NCI-H446 treated with DMSO at 0.1 percent for 48 hours (cell line): Measurements from ENCODE around the gene LAMA3.

Source experiments
- DNase-seq: peaks from one replicate; lab custom pipeline; 2025; lab: John Stamatoyannopoulos, UW

The LAMA3 gene

DNA sequence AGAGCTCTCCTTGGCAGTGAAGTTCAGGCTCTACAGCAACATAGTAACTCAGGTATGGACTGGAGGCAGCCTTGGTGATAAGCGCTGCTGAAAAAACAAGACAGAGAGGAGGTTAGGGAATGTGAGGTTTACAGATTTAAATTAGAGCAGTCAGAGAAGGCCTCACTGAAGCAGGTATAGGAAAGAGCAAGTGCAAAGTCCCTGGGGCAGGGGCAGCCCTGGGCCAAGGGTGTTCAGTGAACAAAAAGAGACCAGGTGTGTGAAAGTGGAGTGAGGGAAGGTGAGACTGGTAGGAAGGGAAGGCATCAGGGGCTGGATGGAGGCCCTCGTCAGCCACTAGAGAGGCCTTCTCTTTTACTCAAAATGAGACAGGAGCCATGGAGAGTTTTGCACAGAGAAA, 89.6 kb downstream of the LAMA3 start:
- no peak for DNase-seq

DNA sequence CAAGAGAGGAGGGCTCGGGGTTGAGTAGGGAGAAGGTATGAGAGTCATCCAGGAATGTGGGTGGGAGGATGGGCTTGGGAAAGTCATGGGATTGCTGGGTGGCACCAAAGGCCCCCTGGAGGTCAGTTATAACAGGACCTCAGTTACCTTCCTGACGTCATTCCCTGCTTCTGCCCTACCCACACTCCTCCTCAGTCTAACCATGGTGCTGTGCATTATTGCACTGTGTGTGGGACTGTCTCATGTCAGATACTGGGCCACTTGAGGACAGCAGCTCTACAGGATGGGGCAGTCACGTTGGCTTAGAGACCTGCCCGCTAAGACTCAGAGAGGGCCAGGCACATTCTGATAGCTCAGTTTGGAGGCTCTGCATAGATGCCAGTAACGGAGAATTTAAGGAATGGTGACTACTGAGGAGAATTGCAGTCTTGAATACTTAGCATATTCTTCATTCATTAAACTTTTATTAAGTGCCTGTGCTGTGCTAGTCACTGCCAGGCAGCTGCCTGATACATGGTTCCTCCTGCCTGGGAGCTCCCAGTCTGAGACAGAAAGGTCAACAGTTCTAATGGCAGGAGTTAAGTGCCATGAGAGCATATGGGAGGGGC, 90.5 kb downstream of the LAMA3 start:
- DNase-seq, result no peak

DNA sequence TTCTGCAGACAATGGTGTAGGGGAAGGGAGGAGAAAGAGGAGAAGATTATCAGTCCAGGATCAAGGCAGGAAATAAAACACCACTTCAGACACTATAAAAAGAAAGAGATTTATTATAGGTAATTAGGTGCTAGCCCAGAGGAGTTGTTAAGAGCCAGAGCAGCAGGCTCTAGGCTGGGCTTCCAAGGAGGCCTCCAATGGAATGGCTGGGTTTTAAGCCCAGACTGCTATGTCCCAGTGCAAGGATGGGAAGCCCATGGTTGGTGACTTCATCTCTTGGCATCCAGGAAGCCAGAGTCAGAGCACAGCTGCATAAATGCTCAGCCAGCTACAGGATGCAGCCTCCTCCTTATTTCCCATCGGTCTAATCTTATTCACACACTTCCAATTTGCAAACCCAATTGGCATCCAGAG, 95.6 kb downstream of the LAMA3 start:
- DNase-seq, result no peak

DNA sequence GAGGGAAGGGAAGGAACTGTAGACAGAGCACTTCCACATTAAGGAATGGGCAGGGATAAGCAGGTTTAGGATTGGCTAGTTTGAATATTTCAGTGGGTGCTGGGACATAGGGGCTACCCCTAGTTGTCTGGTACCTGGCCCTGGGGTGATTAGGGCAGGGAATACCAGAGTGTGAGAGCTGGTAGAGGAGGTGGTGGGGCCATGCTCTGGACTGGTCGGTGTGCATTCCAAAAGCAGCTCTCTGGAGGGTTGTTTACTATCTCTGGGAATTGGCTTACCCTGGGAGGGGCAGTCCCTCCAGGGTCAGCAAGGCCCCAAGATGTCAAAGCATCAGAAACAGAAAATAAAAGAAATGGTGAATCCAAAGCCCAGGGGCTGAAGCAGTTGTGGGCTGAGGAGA, 103.8 kb downstream of the LAMA3 start:
- no peak for DNase-seq

DNA sequence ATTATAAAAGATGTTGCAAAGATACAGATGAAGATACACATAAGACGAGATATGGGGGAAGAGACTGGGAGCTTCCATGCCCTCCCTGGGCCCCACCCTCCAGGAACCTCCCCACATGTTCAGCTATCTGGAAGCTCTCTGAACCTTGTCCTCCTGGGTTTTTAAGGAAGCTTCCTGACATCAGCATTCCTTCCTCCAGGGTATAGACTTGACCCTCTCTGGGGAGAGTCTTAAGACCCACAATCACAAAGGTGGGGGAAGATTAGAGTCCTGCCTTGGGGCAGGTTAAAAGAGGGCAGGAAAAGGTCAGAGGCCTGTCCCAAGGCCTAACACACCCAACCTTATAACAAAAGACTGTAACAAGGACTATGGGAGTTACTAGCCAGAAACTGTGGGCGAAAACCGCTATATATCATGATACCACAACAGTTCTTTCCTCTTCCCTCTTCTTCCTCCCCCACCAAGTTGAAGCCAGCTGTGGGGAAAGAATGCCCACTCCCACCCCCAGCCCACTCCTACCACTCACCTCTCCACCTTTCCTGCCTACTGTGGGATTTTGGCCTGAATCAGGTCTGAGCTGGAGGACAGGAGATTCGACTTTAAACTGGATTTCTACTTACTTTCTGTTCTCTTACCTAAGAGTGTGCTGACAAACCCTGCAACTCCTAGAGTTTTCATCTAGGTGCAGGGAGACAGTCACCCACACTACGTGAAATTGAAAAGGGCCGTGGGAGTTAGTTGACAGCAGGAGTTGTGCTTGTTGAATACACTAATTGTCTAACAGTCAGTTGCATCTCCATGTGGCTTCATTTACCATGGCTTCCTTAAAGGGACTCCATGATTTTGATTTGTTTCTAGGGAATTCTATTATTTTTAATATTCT, 105.0 kb downstream of the LAMA3 start:
- no peak for DNase-seq

DNA sequence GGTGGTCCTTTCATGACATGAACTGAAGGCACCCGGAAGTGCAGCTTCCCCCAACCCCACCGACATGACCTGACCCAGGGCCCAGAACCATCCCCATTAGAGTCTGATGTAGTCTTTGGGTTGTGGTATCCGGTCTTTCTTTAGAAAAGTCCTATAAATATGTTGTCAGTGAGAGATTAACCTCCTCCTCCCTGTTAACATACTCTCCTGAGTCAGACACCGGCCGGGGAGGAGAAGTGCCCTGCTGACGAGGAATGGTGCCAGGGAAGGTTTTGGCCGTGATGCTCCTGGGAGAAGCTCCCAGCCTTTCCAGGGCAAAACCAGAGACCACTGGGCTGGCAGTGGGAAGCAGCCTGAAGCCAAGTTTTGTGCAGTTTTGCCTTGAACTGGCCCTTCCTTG, 109.0 kb downstream of the LAMA3 start:
- DNase-seq, result no peak

DNA sequence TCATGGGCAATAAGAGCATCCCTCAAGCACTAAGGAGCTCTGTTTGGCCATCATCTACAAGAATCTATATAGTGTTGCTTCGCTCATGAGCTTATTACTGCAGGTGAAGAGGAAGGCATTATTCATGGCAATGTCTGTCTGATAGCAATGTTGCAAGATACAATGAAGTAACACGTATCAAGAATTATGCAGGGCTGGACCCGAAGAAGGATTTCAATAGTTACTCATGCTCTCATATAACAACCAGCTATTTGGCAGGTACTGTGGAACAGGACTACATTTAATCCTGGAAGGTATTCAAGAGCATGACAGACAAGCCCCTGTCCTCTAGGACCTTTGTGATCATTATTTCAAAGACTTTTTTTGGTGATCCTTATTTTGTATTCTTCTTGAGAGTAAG, 109.6 kb downstream of the LAMA3 start:
- no peak for DNase-seq

DNA sequence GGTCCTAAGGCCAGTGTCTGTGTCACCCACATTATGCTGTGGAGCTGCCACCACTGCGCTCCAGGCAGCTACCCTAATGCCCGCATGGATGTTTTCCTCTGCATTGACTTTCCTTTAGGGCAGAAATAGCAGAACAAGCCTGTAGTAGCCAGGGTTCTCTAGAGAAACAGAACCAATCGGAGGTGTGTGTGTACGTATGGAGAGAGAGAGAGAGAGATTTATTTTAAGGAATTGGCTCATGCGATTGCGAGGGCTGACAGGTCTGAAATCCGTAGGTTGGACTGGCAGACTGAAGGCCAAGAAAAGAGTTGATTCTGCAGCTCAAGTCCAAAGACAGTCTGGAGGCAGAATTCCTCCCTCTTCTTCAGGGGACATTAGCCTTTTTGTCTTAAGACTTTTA, 110.3 kb downstream of the LAMA3 start:
- no peak for DNase-seq

DNA sequence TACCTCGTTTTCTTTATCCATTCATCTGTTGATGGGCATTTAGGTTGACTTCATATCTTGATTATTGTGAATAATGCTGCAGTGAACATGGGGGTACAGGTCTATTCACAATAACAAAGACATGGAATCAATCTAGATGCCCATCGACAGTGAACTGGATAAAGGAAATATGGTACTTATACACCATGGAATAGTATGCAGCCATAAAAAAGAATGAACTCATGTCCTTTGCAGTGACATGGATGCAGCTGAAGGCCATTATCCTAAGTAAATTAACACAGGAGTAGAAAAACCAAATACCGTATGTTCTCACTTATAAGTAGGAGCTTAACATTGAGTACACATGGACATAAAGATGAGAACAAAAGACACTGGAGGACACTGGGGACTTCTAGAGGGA, 111.6 kb downstream of the LAMA3 start:
- no peak for DNase-seq

DNA sequence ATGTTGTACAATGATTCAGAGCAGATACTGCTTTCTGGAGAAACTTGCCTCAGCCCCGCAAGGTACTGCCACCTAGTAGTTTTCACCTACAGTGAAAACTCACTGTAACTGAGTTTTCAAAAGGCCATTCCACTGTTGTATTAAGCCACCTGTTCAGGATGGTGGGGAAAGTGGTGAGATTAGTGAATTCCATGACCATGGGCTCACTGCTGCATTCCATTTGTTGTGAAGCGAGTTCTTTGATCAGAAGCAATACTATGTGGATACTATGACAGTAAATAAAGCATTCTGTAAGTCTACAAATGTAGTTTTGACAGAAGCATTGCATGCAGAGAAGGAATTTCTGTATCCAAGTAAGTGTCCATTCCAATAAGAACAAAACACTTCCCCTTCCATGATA, 113.6 kb downstream of the LAMA3 start:
- DNase-seq, result no peak

DNA sequence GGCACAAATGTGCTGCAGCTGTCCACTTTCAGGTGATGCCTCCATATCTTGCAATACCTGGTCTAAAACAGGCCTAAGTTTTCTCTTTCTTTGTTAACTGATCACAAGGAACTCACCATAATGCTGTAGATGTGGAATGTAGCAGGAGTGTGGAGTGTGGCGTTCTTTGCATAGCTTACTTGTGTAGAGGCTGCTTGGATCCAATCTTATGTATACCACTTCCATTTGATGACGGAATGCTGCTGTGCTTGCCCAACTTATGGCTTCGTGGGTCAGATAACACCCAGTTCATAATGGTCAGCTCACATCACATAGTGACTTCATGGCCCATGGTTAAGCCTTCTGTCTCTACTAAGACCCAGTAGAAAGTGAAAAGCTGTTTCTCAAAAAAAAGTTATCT, 114.5 kb downstream of the LAMA3 start:
- no peak for DNase-seq

DNA sequence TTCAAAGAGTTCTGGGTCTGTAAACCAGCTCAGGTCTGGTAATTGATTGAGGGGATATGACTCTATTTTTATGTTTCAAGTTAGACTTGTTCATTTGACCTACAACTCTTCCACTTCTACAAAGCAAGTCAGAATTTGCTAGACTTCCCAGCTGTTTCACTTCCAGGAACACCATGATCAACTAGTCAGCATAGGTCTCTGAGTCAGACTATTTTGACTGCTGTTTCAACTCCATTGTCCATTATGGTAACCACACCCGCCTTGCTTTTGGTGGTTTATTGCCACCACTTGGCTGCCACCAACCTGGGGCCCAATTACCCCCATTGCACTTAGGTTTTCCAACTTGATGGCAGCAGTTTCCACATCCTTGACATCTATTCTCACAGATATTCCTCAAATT, 116.6 kb downstream of the LAMA3 start:
- no peak for DNase-seq

DNA sequence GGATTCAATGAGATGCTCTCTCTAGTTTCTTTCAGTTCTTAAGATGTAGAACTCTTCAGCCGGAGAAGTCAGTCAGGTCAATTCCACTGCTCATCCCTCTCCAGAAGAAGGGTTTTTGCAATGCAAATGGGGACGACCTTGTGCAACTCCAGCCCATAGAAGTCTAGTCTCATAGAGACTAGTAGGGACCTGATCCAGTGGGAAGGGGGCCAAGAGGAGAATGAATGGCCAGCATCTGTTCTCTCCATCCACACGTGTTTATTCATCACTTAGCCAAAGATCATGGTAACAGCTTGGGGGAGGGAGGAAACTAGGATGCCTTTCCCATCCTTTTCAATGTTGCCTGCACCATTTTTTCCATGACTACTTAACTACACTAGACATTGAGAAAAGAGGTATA, 120.2 kb downstream of the LAMA3 start:
- no peak for DNase-seq

DNA sequence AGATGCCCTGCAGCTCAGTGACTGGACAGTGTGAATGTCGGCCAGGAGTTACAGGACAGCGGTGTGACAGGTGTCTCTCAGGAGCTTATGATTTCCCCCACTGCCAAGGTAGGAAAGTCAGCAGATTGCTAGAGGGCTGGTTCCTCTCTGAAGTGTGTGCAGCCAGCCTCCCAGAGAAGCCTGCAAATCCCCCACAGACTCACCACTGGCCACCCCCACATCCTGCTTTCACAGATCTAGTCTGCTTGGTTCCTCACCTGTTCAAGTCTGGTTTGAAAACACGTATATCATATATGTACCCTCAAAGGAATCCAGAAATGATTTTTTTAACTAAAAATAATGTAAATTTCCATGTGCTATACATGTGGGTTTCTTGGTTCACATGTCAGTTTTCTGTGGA, 121.1 kb downstream of the LAMA3 start:
- no peak for DNase-seq

DNA sequence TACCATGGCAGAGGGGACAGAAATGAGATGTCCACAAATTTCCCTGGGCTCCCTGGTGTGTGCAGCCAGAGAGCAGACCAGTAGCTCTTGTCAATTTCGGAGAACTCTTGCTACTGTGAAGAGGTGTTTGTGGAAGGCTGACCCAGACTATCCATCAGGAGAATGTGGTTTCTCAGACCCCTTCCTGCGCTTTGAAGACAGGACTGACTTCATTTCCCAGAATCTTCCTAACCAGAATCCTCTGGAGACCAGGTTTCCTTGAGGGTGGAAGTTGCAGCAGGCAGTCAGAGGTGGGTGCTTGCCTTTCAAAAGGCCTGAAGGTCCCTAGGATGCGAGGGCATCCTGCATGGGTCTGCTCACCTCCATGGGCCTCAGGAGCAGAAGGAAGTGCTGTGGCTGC, 121.9 kb downstream of the LAMA3 start:
- DNase-seq, result no peak

DNA sequence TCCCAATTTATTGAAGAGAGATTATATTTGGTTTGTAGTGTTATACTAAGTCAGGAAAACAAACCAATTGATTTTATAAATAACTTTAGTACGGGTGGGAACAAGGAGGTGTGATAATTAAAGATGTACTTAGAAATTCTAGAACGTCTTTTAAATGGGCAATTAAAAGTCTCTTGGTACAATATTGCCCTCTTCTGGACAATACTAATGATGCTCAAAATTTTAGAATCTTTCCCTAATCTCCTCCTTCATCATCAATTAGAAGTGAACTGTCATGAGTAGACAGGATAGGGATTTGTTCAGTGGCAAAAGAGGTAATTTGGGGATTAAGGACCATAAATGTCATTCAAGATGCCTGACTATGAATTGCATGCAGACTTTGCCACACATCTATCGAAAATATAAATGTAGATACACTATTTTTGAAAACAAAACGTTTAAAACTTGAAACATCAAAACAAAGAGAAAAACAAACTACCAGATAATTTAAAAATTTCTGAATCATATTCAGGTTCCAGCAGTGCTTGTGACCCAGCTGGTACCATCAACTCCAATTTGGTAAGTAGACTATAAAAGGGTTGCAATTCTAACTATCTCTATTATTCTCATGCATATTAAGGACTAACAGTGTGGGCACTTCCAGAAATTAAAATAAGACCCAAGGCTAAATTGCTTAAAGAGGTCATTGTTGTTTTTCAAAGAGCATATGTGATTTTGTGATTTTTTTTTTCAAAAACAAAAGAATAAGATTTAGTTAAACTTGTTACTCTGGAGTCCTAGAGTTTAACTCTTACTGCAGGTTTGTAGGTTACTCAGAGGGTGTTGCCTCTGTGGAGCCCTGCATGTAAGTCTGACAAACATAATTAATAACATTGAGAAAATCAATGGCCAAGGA, 123.5 kb downstream of the LAMA3 start:
- peak; percentile 7 for DNase-seq

DNA sequence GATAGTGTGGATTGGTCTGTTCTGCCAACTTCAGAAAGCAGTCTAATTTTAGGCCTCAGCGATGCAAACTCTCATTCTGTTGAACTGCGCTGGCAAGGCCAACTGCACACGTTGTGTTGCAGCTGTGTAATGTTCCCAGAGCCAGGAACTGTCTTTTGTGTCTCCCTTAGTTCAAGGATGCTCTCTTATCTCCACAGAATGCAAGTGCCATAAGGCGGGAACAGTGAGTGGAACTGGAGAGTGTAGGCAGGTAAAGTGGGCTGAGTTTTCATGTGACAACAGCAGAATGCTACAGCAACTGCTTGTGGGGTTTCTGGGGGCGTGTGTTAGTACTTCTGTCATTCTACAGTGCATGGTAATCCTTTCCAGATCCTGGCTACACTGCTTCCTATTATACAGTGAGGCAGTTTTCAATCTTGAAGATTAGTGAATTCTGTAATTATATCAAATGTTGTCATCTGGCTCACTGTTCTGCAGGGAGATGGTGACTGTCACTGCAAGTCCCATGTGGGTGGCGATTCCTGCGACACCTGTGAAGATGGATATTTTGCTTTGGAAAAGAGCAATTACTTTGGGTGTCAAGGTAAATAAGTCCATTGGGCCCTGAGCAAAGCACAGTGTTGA, 125.8 kb downstream of the LAMA3 start:
- DNase-seq, result no peak

DNA sequence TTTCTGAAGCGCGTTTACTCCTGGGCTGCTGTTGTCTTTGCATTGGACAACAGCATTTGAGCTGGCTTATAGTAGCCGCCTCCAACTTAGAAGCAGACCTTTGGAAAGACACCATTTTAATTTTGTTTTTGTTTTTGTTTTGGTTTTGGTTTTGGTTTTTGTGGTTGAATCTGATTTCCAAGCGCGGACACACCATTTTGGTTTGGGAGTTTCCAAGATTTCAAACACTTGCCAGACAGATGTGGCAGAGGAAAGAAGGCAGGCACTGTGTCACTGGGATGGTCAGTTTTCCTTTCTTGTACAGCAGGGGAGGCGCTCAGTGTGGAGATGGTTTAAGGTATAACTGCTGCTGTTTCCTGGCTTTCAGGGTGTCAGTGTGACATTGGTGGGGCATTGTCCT, 126.8 kb downstream of the LAMA3 start:
- no peak for DNase-seq

DNA sequence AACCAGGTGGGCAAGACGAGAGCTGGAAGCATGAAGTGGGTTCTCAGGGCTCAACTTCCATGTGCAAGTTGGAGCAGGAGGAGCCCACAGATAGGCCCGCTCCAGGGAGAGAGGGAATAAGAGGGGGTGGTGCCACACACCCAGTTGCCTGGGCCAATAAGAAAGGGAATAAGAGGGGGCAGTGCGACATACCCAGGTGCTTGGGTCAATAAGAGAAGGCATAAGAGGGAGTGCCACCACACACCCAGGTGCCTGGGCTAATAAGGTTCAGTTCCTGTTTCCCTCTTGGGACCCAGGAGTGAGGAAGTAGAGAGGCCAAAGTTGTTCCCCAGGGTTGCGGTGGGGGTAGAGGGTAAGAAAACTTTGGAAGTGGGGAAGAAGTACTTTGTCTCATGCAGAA, 127.5 kb downstream of the LAMA3 start:
- no peak for DNase-seq

DNA sequence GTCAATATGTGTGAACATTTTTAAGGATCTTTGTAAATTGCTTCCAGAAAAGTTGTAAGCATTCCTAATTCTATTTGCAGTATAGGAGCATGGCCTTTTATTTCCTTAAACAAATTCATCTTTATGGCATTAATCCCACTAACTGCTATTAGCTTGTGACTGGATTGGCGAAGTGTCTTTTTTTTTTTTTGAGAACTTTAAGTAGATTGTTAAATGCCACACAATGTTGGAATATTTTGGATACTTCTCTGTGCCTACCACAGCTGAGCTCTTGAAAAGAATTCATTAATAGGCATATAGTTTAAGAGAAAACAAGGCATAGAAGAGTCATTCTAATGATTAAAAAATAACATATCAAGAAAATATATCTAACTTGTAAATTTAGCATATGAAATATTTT, 129.7 kb downstream of the LAMA3 start:
- no peak for DNase-seq

DNA sequence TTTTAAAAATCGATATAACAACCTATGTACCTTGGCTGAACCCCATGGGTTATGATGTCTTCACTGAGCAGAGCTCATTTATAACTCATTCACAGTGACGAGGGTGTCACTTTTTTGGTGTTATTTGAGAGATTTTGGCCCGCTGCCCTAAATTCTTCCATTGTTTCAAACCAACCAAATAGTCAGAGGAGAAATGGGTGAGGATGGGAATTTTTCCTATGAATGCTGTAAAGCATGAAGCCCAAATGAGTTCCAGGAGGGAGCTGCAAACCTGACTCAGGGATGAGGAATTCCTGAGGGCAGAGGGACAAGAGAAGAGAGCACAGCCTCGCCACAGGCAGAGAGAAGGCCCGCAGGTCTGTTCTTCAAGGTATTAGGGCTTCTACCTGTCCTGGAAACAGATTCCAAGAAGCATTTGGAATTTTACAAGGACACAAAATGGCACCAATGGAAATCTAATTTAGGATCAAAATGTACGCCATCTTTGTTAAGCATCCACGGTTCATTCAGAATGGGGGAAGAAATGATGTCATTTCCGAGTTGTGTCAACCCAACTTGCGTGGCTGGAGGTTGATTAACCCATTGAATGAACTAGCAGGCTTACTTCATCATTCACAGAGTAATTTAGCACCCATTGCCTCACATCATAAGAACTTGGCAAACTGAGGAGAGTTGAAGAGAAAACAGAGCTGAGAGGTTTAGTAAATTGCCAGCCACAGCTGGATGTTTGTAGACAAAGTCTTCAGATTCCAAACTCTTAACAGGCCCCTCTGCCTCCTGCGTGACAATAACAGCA, 133.5 kb downstream of the LAMA3 start:
- DNase-seq, result no peak

DNA sequence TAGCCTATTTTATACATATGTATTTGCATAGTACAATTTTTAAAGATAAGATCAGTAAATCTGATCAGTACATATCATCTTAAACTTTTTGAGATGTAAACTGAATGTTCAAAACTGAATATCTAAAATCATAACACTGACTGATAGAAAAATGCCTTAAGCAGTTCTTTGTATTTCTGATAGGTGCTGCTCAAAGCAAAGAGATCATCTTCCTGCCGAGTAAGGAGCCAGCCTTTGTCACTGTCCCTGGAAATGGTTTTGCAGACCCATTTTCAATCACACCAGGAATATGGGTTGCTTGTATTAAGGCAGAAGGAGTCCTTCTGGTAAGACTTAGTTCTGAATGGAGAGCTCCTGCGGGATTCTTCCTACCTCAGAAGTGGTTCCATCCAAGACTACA, 135.0 kb downstream of the LAMA3 start:
- DNase-seq, result no peak
